NK-92 (cell line): ENCODE measurements around the gene JMJD7.

Experiments used
- DNase-seq: peaks from one replicate; lab custom pipeline; 2025; ENCODE audit not compliant: unreplicated experiment; lab: John Stamatoyannopoulos, UW

JMJD7 gene

DNA sequence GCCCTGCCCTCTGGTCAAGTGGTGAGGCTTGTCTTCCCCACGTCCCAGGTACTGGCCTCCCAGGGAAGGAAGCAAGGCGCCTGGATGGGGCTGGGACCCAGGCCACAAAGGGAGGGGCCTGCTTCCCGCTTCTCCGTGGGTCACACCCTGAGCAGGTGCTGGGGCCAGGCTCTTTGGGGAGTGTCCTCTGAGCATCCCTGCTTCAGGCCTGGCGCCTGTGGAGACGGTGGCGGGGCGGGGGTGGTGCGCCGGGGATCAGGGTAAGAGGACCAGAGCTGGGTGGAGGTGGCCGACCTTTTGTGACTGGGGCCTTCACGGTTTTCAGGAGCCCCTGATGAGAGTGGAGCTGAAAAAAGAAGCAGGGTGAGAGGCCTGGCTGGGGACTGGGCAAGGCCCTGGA is 14.3 kb downstream of the JMJD7 start:
- DNase-seq: no peak

DNA sequence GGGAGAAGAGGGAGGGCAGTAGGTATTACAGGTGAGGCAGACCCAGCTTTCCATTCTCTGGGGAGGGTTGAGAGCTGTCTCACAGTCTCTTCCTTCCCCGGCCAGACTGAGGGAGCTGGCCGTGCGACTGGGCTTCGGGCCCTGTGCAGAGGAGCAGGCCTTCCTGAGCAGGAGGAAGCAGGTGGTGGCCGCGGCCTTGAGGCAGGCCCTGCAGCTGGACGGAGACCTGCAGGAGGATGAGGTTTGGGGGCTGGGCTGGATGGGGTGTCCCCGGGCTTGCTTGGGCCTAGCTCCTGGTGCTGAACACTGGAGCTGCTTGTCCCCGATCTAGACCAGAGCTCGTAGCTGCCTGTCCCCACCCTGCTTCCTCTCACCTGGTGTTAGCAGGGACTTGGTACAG is 15.7 kb downstream of the JMJD7 start:
- no peak for DNase-seq

DNA sequence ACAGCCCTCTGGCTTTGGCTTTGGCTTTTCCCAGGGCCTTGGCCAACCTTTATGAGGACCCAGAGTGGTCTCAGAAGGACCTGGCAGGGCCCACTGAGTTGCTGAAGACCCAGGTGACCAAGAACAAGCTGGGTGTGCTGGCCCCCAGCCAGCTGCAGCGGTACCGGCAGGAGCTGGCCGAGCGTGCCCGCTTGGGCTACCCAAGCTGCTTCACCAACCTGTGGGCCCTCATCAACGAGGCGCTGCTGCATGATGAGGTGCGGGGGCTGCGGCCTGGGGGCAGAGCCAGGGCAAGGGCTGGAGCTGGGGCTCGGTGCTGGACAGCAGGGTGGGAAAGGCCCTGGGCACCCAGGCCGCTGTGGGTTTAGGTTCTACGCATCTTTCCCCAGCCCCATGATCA is 16.9 kb downstream of the JMJD7 start:
- no peak for DNase-seq

DNA sequence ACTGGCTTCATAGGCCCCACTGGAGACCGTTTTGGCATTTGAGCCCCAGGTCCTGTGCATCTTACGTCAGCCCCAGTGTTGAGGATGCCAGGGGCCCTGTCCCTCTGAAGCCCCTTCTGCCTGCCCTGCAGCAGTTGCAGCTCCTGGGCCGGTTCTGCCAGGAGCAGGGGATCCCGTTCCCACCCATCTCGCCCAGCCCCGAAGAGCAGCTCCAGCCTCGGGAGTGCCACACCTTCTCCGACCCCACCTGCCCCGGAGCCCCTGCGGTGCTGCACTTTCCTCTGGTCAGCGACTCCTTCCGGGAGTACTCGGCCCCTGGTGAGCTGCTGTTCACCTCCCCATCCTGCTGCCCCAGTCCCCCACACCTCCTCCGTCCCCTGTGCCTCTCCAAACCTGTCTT is 19.3 kb downstream of the JMJD7 start:
- DNase-seq: no peak

DNA sequence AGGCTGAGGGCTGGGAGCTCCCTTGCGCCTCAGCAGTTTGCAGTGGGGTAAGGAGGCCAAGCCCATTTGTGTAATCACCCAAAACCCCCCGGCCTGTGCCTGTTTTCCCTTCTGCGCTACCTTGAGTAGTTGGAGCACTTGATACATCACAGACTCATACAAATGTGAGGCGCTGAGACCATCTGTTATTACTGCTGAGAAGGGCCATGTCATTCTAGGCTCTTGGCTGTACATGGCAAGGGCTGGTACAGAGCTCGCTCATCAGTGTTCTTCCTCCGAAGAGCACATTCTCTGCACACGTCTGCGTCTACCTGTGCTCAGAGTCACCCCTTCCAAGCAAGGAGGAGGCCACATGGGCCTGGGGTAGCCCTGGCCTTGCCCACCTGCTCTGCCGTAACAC is 20.1 kb downstream of the JMJD7 start:
- DNase-seq: no peak

DNA sequence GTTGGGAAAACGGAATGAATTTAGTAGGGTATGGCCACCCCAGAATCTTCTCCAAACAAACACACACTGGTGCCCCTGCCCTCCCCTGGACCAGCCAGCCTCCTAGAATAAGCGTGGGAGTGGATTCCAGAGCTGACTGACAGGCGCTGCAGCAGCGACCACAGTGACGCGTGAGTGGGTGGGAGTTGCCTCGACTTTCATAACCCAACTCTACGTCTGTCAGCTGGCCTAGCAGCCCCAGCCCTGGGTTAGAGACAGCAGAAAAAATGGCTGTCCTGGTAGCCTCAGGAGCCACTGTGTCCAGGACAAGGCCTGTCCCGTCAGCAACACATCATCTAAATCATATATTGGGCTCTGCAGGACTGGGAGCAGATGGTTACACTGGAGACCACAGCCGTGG is 20.7 kb downstream of the JMJD7 start:
- DNase-seq: no peak

DNA sequence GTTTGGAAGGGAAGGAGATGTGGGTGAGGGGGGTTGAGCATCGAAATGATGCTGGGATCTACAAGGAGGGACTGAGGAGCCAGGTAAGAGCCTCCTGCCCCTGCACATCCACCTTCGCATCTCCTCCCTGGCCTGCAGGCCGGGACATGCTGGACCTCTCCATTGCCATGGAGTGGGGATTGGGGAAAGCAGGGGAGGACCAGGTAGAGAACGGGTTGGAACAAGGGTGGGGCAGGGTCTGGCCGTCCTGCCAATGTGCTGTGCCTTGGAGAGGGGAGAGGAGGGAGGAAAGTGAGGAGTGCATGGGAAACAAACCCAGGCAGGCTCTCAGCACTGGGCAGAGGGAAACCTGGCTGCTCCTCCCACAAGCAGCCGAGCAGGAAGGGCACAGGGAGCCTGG is 21.3 kb downstream of the JMJD7 start:
- DNase-seq: no peak

DNA sequence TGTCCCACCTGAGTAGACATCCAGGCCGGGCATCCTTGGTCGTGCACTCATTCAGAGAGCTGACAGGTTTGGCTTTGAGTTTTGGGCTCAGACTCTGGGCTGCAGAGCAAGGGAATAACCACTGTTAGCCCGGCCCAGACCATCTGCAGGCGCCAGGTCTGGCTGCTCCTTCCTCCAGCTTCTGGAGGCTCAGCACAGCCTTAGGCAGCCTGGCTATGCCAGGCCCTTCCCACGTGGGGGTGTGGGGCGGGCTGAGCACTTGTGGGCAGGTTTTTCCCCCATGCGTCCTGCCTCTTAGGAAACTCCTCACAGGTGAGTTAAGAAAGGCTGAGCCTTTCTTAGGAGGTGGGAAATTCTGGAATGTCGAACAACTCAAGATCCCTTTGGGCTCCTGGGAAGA is 22.0 kb downstream of the JMJD7 start:
- no peak for DNase-seq

DNA sequence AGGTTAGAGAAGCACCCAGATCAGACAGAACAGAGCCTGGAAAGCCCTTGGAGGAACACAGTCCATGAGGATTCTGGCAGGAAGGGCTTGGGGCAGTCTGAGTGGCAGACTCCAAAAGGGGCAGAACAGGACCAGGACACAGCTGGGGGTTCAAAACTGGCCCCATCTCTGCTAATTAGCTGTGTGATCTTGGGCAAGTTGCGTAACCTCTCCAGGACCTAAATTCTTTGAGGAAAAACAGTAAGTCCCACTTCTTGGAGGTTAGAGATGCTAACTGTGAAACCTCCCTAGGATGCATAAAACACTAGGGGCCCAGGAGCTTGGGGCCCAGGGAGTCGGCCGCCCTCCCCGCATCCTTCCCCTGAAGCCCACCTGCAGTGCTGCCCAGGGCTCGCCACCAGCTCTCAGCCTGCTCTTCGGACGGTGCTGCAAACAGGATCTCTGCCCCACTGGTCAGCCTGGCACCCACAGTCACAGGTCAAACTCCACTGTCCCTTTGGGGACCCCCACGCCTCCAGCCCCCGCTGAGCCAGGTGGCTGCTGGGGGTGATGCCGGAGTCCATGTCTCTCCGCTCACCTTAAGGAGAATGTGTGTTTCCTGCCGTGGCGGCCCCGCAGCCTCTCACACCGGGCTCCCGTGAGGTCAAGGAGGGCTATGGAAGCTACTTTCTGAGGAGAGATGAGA is 22.7 kb downstream of the JMJD7 start:
- no peak for DNase-seq

DNA sequence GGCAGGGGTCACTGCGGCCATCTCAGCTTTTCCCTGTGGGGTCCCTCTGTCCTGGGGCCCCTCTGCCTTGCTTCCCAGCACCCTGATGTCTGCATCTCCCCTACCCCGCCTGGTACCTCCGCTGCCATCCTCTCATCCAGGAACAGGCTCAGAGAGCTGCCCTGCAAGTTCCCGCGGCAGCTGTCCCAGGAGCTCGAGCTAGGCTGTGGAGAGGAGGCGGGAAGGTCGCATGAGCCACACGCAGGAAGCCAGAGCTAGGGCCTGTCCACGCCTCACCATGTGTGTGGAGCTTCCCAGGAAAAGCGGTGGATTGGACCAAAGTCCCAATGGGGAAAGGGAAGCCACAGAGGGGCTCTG is 23.3 kb downstream of the JMJD7 start:
- no peak for DNase-seq

DNA sequence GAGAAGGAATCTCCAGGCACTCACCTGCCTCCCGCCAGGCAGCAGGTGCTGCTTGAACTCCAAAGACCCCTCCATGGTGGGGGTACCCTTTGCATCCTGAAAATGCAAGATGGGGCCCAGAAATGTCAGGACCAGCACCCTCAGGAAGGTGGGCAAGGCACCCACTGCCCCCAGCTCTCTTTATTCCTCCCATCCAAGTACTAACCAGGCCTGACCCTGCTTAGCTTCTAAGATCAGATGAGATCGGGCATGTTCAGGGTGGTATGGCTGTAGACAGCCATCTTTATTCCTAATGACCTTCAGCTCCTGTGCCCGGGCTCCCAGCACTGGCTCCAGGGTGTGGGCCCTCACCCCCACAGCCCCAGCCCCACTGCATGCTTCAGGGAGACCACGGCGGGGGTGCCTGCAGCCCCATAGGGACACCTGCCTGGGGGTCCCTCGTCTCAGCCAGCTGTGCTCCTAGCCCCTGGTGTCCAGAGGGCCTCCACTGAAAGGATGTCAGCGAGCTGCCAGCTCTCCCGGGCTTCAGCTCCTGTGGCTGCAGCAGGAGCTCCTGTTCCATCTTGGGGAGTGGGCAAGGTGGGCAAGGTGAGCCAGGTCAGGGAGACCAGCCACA is 24.0 kb downstream of the JMJD7 start:
- DNase-seq: no peak

DNA sequence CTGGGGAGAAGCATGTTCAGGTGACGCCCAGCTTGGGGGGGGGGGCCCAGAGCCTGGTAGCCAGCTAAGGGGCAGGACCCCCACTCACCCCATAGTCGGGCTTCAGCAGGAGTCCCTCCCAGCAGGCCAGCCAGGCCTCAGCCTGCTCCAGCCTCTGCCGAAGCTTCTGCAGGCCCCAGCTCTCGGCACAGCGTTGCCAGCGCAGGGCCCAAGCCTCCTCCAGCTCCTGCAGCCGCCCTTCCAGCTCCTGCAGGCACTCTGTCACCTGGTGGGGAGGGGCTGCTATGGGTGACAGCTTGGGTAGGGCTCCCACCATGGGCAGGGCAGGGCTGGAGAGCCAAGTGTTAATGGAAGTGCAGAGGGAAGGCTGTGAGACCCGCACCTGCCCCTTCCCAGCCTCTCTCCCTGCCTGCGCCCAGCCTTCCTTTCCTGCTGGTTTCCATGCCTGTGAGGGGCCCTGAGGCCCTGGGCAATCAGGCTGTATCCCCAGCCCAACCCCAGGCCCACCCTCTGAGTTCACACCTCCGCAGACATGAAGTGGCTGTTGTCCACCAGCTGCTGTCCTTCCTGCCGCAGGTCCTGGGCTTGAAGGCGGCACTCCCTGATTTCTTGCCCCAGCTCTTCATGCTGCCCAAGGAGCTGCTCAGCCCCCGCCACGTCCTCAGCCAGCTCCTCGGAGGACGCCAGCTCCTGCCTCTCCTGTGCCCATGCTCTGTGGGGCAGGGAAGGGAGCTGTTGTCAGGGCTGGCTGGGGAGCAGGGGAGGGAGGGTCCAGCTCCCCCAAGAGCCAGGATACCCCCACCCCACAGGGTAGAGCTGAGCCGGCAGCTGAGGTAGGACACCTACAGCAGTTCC is 25.1 kb downstream of the JMJD7 start:
- no peak for DNase-seq

DNA sequence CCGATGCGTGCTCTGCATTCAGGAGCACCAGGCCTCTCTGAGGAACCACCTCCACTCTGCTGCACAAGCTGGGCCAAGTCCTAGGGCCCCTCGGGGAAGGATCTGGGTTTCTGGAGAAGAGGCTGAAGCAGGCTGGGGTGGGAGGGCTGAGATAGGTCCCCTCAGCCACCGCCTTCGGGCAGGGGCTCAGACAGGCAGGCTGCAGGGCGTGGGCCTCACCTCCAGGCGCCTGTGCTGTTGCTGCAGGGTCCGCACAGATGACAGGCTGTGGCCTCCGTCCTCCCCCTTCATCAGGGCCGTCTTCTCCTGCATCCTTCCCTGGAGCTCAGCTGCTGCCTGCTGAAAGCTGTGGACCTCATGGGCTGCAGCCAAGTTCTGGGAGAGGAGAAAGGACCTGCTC is 25.9 kb downstream of the JMJD7 start:
- no peak for DNase-seq

DNA sequence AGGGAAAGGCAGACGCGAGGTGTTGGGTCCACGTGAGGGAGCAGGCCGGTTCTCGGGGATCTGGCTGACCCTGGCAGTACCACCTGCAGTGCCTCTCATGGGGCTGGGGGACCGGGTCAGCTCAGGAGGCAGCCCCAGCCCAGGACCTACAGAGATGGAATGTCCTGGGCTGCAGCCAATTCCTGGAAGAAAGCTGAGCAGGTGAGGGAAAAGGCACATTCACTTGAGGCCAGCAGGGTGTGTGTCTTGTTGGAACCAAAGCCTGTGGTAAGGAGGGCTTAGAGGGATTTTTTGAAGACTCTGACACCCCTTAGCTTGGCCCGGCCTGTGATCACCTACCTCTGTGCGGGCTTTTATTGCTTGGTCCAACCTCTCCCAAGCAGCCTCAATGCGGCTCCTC is 26.6 kb downstream of the JMJD7 start:
- no peak for DNase-seq

DNA sequence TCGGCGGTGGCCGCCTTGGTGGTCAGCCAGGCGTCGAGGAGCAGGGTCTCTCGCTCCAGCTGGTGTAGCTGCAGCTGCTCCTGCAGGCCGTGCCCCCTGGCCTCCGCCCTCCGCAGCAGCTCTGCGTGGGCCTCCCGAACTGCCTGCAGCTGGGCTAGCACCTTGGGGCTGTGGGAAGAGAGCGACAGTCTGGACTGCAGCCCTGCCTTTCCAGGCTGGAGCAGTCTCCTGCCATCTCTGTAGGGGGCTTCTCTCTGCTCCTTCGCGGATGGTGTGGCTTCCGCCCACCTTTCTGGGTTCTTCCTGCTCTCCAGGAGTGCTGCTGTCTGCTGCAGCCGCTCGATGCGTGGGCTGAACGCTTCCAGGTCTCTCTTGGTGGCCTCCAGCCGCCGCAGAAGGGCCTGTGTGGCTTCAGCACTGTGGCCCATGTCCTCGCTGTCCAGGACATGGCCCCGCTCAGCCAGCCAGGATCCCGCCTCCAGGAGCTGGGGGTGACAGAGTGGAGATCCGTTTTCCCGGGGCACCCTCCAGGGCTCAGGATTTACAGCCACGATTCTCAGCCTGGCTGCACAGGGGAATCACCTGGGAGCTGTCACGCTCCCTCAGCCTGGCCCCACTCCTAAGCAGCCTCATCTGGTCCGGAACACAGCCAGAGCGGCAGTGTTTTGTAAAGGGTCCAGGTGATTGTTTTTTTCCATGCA is 27.5 kb downstream of the JMJD7 start:
- no peak for DNase-seq

DNA sequence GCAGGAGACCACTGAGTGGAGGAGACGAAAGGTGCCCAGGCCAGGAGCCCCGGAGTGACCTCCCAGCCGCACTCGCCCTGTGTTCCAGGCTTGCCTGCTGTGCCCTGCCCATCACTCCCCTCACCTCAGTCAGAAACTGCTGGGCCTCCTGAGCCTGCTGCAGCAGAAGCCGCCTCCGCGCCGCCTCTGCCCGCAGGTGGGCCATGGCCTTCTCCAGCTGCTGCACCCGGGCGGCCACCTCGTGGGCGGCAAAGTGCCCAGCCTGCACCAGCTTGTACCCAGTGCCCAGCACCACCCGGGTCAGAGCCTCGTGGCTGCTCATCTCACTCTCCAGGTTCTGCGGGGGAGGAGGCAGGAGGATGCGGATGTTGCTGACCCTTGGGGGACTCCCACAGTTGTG is 28.4 kb downstream of the JMJD7 start:
- DNase-seq: no peak

DNA sequence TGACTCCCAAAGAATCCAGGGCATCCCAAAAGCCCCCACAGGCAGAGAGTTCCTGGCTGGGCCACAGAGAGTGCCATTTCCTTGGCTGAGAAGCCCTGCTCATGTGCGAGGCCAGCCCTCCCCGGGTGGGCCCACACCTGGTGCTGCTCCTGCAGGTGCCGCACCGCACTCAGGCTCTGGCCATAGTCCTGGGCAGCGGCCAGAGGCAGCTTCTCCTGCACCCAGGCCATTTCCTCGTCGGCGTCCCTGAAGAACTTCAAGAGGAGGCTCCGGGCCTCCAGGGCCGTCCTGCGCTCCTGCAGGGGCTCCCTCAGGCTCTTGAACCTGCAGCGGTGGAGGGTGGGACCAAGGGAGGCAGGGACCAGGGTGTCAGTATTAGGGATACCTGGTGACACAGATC is 28.8 kb downstream of the JMJD7 start:
- no peak for DNase-seq

DNA sequence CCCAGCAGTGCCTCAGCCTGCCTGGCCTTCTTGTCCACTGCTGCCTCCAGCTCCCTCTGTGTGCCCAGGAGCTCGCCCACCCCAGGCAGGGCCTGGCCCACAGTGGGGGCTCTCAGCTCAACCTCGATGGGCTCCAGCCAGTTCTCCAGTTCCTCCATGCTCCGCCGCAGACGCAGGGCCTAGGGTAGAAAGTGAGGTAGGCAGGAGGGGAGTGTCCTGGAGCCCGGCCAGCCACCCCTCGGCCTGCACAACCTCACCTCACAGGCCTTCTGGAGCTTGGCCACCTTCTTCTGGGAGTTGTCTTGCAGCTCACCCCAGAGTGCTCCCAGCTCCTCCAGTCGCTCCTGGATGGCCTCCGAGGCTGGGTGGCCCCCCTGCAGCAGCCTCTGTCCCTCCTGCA is 29.4 kb downstream of the JMJD7 start:
- DNase-seq: no peak

DNA sequence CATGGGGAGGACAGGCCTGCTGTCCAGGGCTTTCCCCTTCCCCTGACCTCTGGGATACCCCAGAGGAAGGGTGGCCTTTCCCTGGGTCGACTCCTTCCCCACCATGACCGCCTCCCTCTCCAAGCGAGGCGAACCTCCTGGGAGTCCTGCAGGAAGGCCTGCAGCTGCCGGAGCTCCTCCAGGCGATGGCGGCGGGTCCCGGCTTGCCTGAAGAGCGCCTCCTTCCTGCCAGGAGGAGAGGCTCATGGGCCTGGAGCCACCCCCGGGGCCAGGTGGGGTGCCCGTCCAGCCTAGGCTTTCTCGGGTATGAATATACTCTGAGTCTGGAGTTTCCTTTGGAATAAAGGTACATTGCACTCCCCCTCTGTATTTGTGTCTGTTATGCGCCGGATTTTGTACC is 30.9 kb downstream of the JMJD7 start:
- DNase-seq: no peak

DNA sequence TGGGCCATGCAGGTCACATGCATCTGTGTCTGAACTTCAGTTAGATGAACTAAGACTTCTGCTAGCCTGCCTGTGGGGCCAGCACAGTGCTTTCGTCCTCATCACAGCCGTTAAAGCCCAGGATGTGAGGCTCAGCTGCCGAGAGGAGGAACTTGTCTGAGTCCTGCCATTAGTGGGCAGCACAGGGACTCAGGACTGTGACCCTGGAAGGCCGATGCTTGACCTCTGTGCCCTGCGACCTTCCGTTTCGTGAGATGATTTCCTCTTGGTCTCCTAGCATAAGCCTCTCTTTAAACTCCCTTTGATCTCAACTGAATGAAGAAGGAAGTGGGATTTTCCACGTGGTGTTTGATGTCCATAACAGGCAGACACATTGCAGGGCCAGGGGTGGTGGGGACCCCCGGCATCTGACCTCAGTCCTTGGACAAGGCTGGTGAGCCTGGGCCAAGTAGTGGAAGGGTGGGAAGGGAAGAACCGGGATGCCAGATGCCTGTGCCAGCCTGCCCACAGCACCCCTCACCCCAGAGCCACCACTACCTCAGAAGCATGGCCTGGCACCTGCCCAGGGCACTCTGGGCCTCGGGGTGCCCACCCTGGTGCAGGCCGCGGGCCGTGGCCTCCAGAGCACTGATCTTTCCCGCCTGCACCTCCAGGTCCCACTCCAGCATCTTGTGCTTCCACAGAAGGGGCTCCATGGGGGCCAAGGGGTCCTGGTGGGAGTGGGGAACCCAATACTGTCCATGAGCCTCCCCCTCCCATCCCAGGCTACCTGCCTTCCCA is 32.3 kb downstream of the JMJD7 start:
- no peak for DNase-seq

DNA sequence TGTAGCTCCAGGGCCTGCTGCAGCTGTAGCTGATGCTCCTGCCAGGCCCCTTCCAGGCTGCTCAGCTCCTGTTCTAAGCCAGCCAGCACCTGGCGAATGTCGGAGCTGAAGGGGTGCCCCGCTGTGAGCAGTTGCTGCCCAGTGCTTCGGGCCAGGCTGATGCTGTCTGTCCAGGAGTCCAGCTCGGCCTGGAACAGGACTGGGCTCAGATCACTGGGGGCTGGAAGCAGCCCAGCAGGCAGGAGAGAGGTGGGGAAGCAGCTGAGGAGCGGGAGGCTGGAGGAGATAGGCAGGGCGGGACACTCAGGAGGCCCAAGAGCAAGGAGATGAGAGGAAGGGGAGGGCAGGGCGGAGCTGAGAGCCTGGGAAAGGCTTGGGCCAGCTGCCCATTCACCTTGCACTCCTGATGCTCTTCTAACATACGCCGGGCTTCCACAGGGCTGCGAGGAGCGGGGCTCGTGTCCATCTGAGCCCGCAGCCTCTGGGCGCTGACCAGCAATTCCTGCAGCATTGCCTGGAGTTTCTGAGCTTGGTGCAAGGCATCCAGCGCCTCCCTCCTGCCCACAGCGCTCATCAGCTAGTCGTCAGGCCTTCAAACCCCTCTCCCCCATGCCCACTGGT is 34.0 kb downstream of the JMJD7 start:
- DNase-seq: no peak
